HepG2 (cell line): ENCODE measurements around the gene VAMP2. TPM values are rescaled to one million over a fixed set of nuclear protein-coding genes. Genes with fewer than 3 reads are reported as not detected.

Experiments used
- AGO2 ChIP-seq: fragments of 200-400 bp; formaldehyde crosslinking; optimal IDR thresholded peaks from 2 replicates; pipeline ENCODE3; 2017; ENCODE audit warnings: mild to moderate bottlenecking, low read depth, low read length, moderate library complexity
- BRF2 ChIP-seq: sonication (generic); formaldehyde crosslinking; IDR thresholded peaks from 2 replicates; pipeline ENCODE4 v1.8.1; 2022; ENCODE audit warnings: mild to moderate bottlenecking, missing genetic modification reagents
- ERF ChIP-seq: IDR thresholded peaks from 2 replicates; pipeline ENCODE4 v1.6.1; 2018; ENCODE audit warnings: missing biosample characterization, missing genetic modification reagents
- GATAD2A ChIP-seq: IDR thresholded peaks from 2 replicates; pipeline ENCODE4 v1.6.1; 2016
- HDAC6 ChIP-seq: fragments of 200-600 bp; sonication (generic); IDR thresholded peaks from 2 replicates; pipeline ENCODE4 v1.7.0; 2017; ENCODE audit warnings: mild to moderate bottlenecking, antibody characterized with exemption, low read length, low read depth
- HNF1A ChIP-seq, 2 experiments: sonication (generic) in 1 of 2; formaldehyde crosslinking in 1 of 2; IDR thresholded peaks; 2 replicates each; pipeline versions ENCODE4 v1.4.0 to v1.6.1; 2016 to 2020; ENCODE audit warnings: borderline replicate concordance in 1 of 2, low read depth in 1 of 2, mild to moderate bottlenecking in 1 of 2, missing genetic modification reagents in 1 of 2
- HNRNPH1 ChIP-seq: fragments of 200-400 bp; formaldehyde crosslinking; optimal IDR thresholded peaks from 2 replicates; pipeline ENCODE3; 2017; ENCODE audit warnings: mild to moderate bottlenecking, low read depth, low read length
- MIXL1 ChIP-seq: IDR thresholded peaks from 2 replicates; pipeline ENCODE4 v1.6.1; 2016
- NFYC ChIP-seq: IDR thresholded peaks from 2 replicates; pipeline ENCODE4 v1.6.1; 2016; ENCODE audit warnings: missing genetic modification reagents, missing compliant biosample characterization
- RARA ChIP-seq: IDR thresholded peaks from 2 replicates; pipeline ENCODE4 v1.6.1; 2016; ENCODE audit warnings: missing genetic modification reagents, missing compliant biosample characterization
- TCF7 ChIP-seq: sonication (generic); IDR thresholded peaks from 2 replicates; pipeline ENCODE4 v1.6.1; 2016; ENCODE audit warnings: antibody characterized with exemption, low read depth
- TEAD3 ChIP-seq: optimal IDR thresholded peaks from 2 replicates; pipeline ENCODE3; 2016; ENCODE audit warnings: borderline replicate concordance
- ZBTB8A ChIP-seq: sonication (generic); formaldehyde crosslinking; IDR thresholded peaks from 2 replicates; pipeline ENCODE4 v1.4.0; 2020; ENCODE audit warnings: mild to moderate bottlenecking, low read depth, missing genetic modification reagents, borderline replicate concordance
- ZFP36L1 ChIP-seq: sonication (generic); formaldehyde crosslinking; IDR thresholded peaks from 2 replicates; pipeline ENCODE4 v1.8.0; 2022; ENCODE audit warnings: mild to moderate bottlenecking, missing genetic modification reagents, moderate library complexity
- ZNF253 ChIP-seq: sonication (generic); formaldehyde crosslinking; IDR thresholded peaks from 2 replicates; pipeline ENCODE4 v1.8.0; 2022; ENCODE audit warnings: mild to moderate bottlenecking, missing genetic modification reagents, borderline replicate concordance
- ZNF558 ChIP-seq: sonication (generic); formaldehyde crosslinking; IDR thresholded peaks from 2 replicates; pipeline ENCODE4 v1.9.0; 2022; ENCODE audit warnings: mild to moderate bottlenecking, missing genetic modification reagents, borderline replicate concordance
- ZNF7 ChIP-seq: IDR thresholded peaks from 2 replicates; pipeline ENCODE4 v1.6.1; 2016; ENCODE audit warnings: missing biosample characterization, missing genetic modification reagents
- ZNF773 ChIP-seq: sonication (generic); formaldehyde crosslinking; IDR thresholded peaks from 2 replicates; pipeline ENCODE4 v1.4.0; 2020; ENCODE audit warnings: missing genetic modification reagents, borderline replicate concordance
- polyA plus RNA-seq, 8 experiments: library from polyadenylated mRNA; depleted of rRNA in 3 of 8; stranded (reverse) in 7 of 8; unstranded in 1 of 8; fragments of >200 nt; fragmentation: Illumina TruSeq in 4 of 8; extraction: Trizol in 4 of 8; gene quantifications; 2 replicates each; pipeline versions ENCODE4 v1.2.1 to v1.2.3, GENCODE V29; 2011 to 2016; ENCODE audit warnings: low read depth in 4 of 8, missing spikeins in 1 of 8, mixed read lengths in 1 of 8; ENCODE audit not compliant: insufficient read depth in 1 of 8
- total RNA-seq, 5 experiments: library from RNA; depleted of rRNA; stranded (reverse); fragments of >200 nt; fragmentation: Illumina TruSeq; extraction: Trizol; gene quantifications; 2 replicates each; pipeline ENCODE4 v1.2.3, GENCODE V29; 2016; ENCODE audit warnings: low read depth in 1 of 5
- TF ChIP-seq, protein P1 (sequence below): sonication (generic); formaldehyde crosslinking; IDR thresholded peaks from 2 replicates; pipeline ENCODE4 v1.8.1; 2023; ENCODE audit warnings: mild to moderate bottlenecking, missing genetic modification reagents
- TF ChIP-seq, protein P2 (sequence below): sonication (generic); formaldehyde crosslinking; IDR thresholded peaks from 2 replicates; pipeline ENCODE4 v1.8.0; 2022; ENCODE audit warnings: mild to moderate bottlenecking, missing genetic modification reagents; ENCODE audit not compliant: insufficient replicate concordance
- TF ChIP-seq, protein P3 (sequence below): sonication (generic); formaldehyde crosslinking; IDR thresholded peaks from 2 replicates; pipeline ENCODE4 v1.4.0; 2020; ENCODE audit warnings: low read depth, mild to moderate bottlenecking, missing genetic modification reagents

The VAMP2 gene
- total and polyA plus RNA-seq, 2 of the 13 experiments (the other 11 are each of a cell fraction or from before 2014, with no cell fraction given): 3.9 to 17.2 TPM

GRCh38 chr17:8210761-8211458 lies 48.2 kb upstream of the VAMP2 start (continued):
- TF ChIP-seq HNF1A (IDR thresholded peaks at IDR 0.05; ENCODE audit: low read depth) (no peak), HNF1A (CRISPR knock-in tag; IDR thresholded peaks at IDR 0.05; ENCODE audit: borderline replicate concordance) (no peak), BRF2 (CRISPR knock-in tag) (no peak), MIXL1 (CRISPR knock-in tag) (no peak), NFYC (CRISPR knock-in tag) (no peak), ZNF773 (CRISPR knock-in tag) (no peak), HDAC6 (no peak), RARA (CRISPR knock-in tag) (peak; percentile 66), ZFP36L1 (CRISPR knock-in tag) (no peak), ZBTB8A (CRISPR knock-in tag) (no peak), ZNF7 (CRISPR knock-in tag) (no peak), GATAD2A (CRISPR knock-in tag) (peak; percentile 61), TEAD3 (CRISPR knock-in tag) (peak; percentile 78), ZNF253 (CRISPR knock-in tag) (no peak), TCF7 (peak; percentile 67), AGO2 (no peak), HNRNPH1 (no peak), ZNF558 (no peak), ERF (CRISPR knock-in tag) (no peak)
- TF ChIP-seq, protein P1, sequence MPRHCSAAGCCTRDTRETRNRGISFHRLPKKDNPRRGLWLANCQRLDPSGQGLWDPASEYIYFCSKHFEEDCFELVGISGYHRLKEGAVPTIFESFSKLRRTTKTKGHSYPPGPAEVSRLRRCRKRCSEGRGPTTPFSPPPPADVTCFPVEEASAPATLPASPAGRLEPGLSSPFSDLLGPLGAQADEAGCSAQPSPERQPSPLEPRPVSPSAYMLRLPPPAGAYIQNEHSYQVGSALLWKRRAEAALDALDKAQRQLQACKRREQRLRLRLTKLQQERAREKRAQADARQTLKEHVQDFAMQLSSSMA (CRISPR knock-in tag): no peak
- TF ChIP-seq, protein P2, sequence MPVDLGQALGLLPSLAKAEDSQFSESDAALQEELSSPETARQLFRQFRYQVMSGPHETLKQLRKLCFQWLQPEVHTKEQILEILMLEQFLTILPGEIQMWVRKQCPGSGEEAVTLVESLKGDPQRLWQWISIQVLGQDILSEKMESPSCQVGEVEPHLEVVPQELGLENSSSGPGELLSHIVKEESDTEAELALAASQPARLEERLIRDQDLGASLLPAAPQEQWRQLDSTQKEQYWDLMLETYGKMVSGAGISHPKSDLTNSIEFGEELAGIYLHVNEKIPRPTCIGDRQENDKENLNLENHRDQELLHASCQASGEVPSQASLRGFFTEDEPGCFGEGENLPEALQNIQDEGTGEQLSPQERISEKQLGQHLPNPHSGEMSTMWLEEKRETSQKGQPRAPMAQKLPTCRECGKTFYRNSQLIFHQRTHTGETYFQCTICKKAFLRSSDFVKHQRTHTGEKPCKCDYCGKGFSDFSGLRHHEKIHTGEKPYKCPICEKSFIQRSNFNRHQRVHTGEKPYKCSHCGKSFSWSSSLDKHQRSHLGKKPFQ (CRISPR knock-in tag): no peak
- TF ChIP-seq, protein P3, sequence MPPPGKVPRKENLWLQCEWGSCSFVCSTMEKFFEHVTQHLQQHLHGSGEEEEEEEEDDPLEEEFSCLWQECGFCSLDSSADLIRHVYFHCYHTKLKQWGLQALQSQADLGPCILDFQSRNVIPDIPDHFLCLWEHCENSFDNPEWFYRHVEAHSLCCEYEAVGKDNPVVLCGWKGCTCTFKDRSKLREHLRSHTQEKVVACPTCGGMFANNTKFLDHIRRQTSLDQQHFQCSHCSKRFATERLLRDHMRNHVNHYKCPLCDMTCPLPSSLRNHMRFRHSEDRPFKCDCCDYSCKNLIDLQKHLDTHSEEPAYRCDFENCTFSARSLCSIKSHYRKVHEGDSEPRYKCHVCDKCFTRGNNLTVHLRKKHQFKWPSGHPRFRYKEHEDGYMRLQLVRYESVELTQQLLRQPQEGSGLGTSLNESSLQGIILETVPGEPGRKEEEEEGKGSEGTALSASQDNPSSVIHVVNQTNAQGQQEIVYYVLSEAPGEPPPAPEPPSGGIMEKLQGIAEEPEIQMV (CRISPR knock-in tag): no peak
